CD1c-positive myeloid dendritic cell (primary cell): Measurements from ENCODE around the gene HPCAL1.

Experiments used
- DNase-seq: peaks from one replicate; pipeline ENCODE4 v3.0.0-alpha.2; 2016; ENCODE audit errors: extremely low spot score

The HPCAL1 gene

GRCh38 chr2:10466801-10467200 lies 164.1 kb downstream of the HPCAL1 start:
- no peak for DNase-seq

- DNase-seq = no peak
These were observed 164.7 kb downstream of the HPCAL1 start for GRCh38 chr2:10467401-10467800.

- DNase-seq = no peak
These were observed 166.6 kb downstream of the HPCAL1 start for GRCh38 chr2:10469301-10469700.

GRCh38 chr2:10469955-10470608 lies 167.4 kb downstream of the HPCAL1 start:
- DNase-seq = no peak

- no peak for DNase-seq
These were observed 168.4 kb downstream of the HPCAL1 start for GRCh38 chr2:10471046-10471571.

GRCh38 chr2:10471955-10472354 lies 169.3 kb downstream of the HPCAL1 start:
- DNase-seq = no peak

GRCh38 chr2:10473121-10473756 lies 170.5 kb downstream of the HPCAL1 start:
- no peak for DNase-seq

GRCh38 chr2:10475221-10475722 lies 172.6 kb downstream of the HPCAL1 start:
- no peak for DNase-seq

- DNase-seq = no peak
These were observed 173.3 kb downstream of the HPCAL1 start for GRCh38 chr2:10475811-10476660.

GRCh38 chr2:10476723-10477442 lies 174.2 kb downstream of the HPCAL1 start:
- DNase-seq = no peak
